SK-N-SH (cell line): Measurements from ENCODE around the gene MRPS34. TPM values are rescaled to one million over a fixed set of nuclear protein-coding genes. Genes with fewer than 3 reads are reported as not detected.

Source experiments
- CTCF ChIA-PET: fragments of 300-600, 350-600 bp; formaldehyde crosslinking; extraction: SDS; loops from one replicate; lab custom pipeline; 2021; lab: Yijun Ruan, JAX
- POLR2A ChIA-PET: fragments of 350-600 bp; sonication (Branson Sonifier 250); formaldehyde crosslinking; extraction: SDS; loops from one replicate; lab custom pipeline; 2020; ENCODE audit warnings: antibody characterized with exemption, inconsistent platforms; lab: Yijun Ruan, JAX
- DNase-seq: peaks from one replicate; pipeline ENCODE4 v3.0.0; 2012
- H2AFZ ChIP-seq: fragments of 200-600 bp; sonication (generic); 2 replicates; pipeline ENCODE4 v1.8.1; 2016; ENCODE audit warnings: antibody characterized with exemption, mild to moderate bottlenecking, low read depth
- H3F3A ChIP-seq: fragments of 200-600 bp; sonication (generic); replicated peaks from 2 replicates; pipeline ENCODE3; 2016; ENCODE audit warnings: antibody characterized with exemption, mild to moderate bottlenecking; ENCODE audit not compliant: insufficient read depth
- H3K27ac ChIP-seq, 2 experiments: fragments of 200-500 bp in 1 of 2; fragments of 200-600 bp in 1 of 2; sonication (Bioruptor generic) in 1 of 2; sonication (generic), shearing (Covaris generic) in 1 of 2; 2 replicates each; pipeline versions ENCODE4 v1.5.1 to v1.6.1; 2014 to 2016; ENCODE audit warnings: low read depth in 2 of 2, inconsistent platforms in 1 of 2, low read length in 1 of 2, mild to moderate bottlenecking in 1 of 2, mixed read lengths in 1 of 2
- H3K27me3 ChIP-seq: fragments of 200-600 bp; sonication (generic), shearing (Covaris generic); 2 replicates; pipeline ENCODE4 v1.6.1; 2016; ENCODE audit warnings: mixed run types; ENCODE audit not compliant: insufficient read depth
- H3K36me3 ChIP-seq, 2 experiments: fragments of 200-500 bp in 1 of 2; fragments of 200-600 bp in 1 of 2; sonication (Bioruptor generic) in 1 of 2; sonication (generic) in 1 of 2; replicated peaks in 1 of 2; 2 replicates each; pipeline versions ENCODE3 to v1.5.1; 2014 to 2016; ENCODE audit warnings: low read length in 1 of 2, mild to moderate bottlenecking in 1 of 2; ENCODE audit not compliant: insufficient read depth in 2 of 2, control insufficient read depth in 1 of 2
- H3K4me1 ChIP-seq, 2 experiments: fragments of 200-500 bp in 1 of 2; fragments of 200-600 bp in 1 of 2; sonication (Bioruptor generic) in 1 of 2; sonication (generic), shearing (Covaris generic) in 1 of 2; 2 replicates each; pipeline versions ENCODE4 v1.5.1 to v1.6.1; 2014 to 2016; ENCODE audit warnings: low read depth in 1 of 2, low read length in 1 of 2, mixed run types in 1 of 2; ENCODE audit not compliant: insufficient read depth in 2 of 2, control insufficient read depth in 1 of 2
- H3K4me2 ChIP-seq: fragments of 200-600 bp; sonication (generic), shearing (Covaris generic); 2 replicates; pipeline ENCODE4 v1.6.1; 2017; ENCODE audit warnings: mixed run types
- H3K4me3 ChIP-seq, 2 experiments: fragments of 200-500 bp in 1 of 2; fragments of 200-600 bp in 1 of 2; sonication (Bioruptor generic) in 1 of 2; sonication (generic), shearing (Covaris generic) in 1 of 2; 2 replicates each; pipeline versions ENCODE4 v1.5.1 to v1.8.1; 2014 to 2016; ENCODE audit warnings: low read depth in 2 of 2, inconsistent platforms in 1 of 2, low read length in 1 of 2, mild to moderate bottlenecking in 1 of 2, mixed read lengths in 1 of 2, moderate library complexity in 1 of 2
- H3K79me2 ChIP-seq: fragments of 200-600 bp; sonication (generic); 2 replicates; pipeline ENCODE4 v1.8.1; 2017; ENCODE audit warnings: mild to moderate bottlenecking; ENCODE audit not compliant: insufficient read depth
- H3K9ac ChIP-seq: fragments of 200-600 bp; sonication (generic); 2 replicates; pipeline ENCODE4 v1.6.1; 2017; ENCODE audit warnings: mixed run types
- H3K9me2 ChIP-seq: fragments of 200-600 bp; sonication (generic); 2 replicates; pipeline ENCODE4 v1.6.1; 2017; ENCODE audit warnings: mixed run types
- H3K9me3 ChIP-seq: fragments of 200-600 bp; sonication (generic); 2 replicates; pipeline ENCODE4 v1.6.1; 2017; ENCODE audit warnings: mixed run types, mild to moderate bottlenecking, moderate library complexity
- H4K20me1 ChIP-seq: fragments of 200-600 bp; sonication (generic); 2 replicates; pipeline ENCODE4 v1.6.1; 2017; ENCODE audit warnings: mild to moderate bottlenecking, mixed run types; ENCODE audit not compliant: insufficient read depth
- EP300 ChIP-seq, 2 experiments: IDR thresholded peaks; 2 replicates each; pipeline versions ENCODE4 v1.4.0 to v1.6.1; 2012; ENCODE audit warnings: borderline replicate concordance in 1 of 2, low read depth in 1 of 2, low read length in 1 of 2
- FOSL2 ChIP-seq: IDR thresholded peaks from 2 replicates; pipeline ENCODE4 v1.4.0; 2012; ENCODE audit warnings: low read depth, mild to moderate bottlenecking, moderate library complexity, borderline replicate concordance
- FOXJ3 ChIP-seq: sonication (generic); formaldehyde crosslinking; IDR thresholded peaks from 2 replicates; pipeline ENCODE4 v1.5.1; 2020; ENCODE audit warnings: mild to moderate bottlenecking, missing genetic modification reagents
- FOXM1 ChIP-seq: IDR thresholded peaks from 2 replicates; pipeline ENCODE4 v1.4.0; 2012; ENCODE audit warnings: low read depth, mild to moderate bottlenecking
- GATA2 ChIP-seq: sonication (generic); formaldehyde crosslinking; IDR thresholded peaks from 2 replicates; pipeline ENCODE4 v1.5.0; 2020; ENCODE audit warnings: mild to moderate bottlenecking, missing genetic modification reagents
- JUND ChIP-seq: IDR thresholded peaks from 2 replicates; pipeline ENCODE4 v1.4.0; 2012
- MAX ChIP-seq: IDR thresholded peaks from 2 replicates; pipeline ENCODE4 v1.4.0; 2012; ENCODE audit warnings: low read depth
- NRF1 ChIP-seq: IDR thresholded peaks from 2 replicates; pipeline ENCODE4 v1.6.1; 2012; ENCODE audit warnings: low read depth, mild to moderate bottlenecking, low read length
- PBX3 ChIP-seq: IDR thresholded peaks from 2 replicates; pipeline ENCODE4; 2012
- POLR2AphosphoS5 ChIP-seq: IDR thresholded peaks from 2 replicates; pipeline ENCODE4 v1.6.1; 2012; ENCODE audit warnings: low read depth, low read length
- RCOR1 ChIP-seq: fragments of 150-350 bp; IDR thresholded peaks from 2 replicates; pipeline ENCODE4 v1.6.1; 2017; ENCODE audit warnings: antibody characterized with exemption, low read length
- RFX5 ChIP-seq: IDR thresholded peaks from 2 replicates; pipeline ENCODE4 v1.6.1; 2012; ENCODE audit warnings: mild to moderate bottlenecking, improper control_type of control experiment, low read length
- SMC3 ChIP-seq: IDR thresholded peaks from 2 replicates; pipeline ENCODE4 v1.6.1; 2012; ENCODE audit warnings: low read depth, low read length, improper control_type of control experiment
- TEAD4 ChIP-seq: IDR thresholded peaks from 2 replicates; pipeline ENCODE4 v1.4.0; 2012; ENCODE audit warnings: mild to moderate bottlenecking, borderline replicate concordance; ENCODE audit not compliant: insufficient read depth
- USF1 ChIP-seq: IDR thresholded peaks from 2 replicates; pipeline ENCODE4 v1.4.0; 2012; ENCODE audit warnings: low read depth, borderline replicate concordance
- YY1 ChIP-seq: IDR thresholded peaks from 2 replicates; pipeline ENCODE4 v1.4.0; 2012; ENCODE audit warnings: low read depth, mild to moderate bottlenecking
- WGBS: methylation state at CpG from one replicate; pipeline ENCODE4 v1.1.6; 2017; ENCODE audit warnings: low lambda C conversion rate; 5-methylcytosine and 5-hydroxymethylcytosine counted together
- polyA plus RNA-seq, 3 experiments: library from polyadenylated mRNA; depleted of rRNA; stranded (reverse); fragments of >200 nt; gene quantifications; 2 replicates each; pipeline ENCODE4 v1.2.3, GENCODE V29; 2012
- TF ChIP-seq, protein P1 (sequence below): IDR thresholded peaks from 2 replicates; pipeline ENCODE4 v1.4.0; 2012; ENCODE audit warnings: low read depth, borderline replicate concordance
- TF ChIP-seq, protein P2 (sequence below): IDR thresholded peaks from 2 replicates; pipeline ENCODE4 v1.6.1; 2012; ENCODE audit warnings: mild to moderate bottlenecking, low read depth, low read length, moderate library complexity

The MRPS34 gene
- polyA plus RNA-seq, 1 of the 3 experiments (the other 2 are of a cell fraction): 156 TPM

- 95% methylated on average over 24 of the region's 42 CpGs for WGBS
- Histone ChIP-seq H3K9me3 (no peaks in the 10 kb centered on the region), H3K4me1 (peaks cover 0 to 19% of the 10 kb centered on the region in 2 experiments; a peak in 1 of 4 replicates), H3K4me3 (no peak overlapping the region), H3K27me3 (no peaks in the 10 kb centered on the region), H3K9me2 (no peaks in the 10 kb centered on the region), H4K20me1 (0 out of 2 replicates have a peak, but pooled peaks cover 5% of the 10 kb centered on the region), H3F3A (peaks cover 9% of the 10 kb centered on the region), H3K36me3 (peaks cover 6 to 65% of the 10 kb centered on the region in 2 experiments), H3K9ac (no peak overlapping the region), H2AFZ (no peak overlapping the region), H3K79me2 (peaks cover 5% of the 10 kb centered on the region; the same call in 1 of the 2 replicates), H3K4me2 (no peak overlapping the region), H3K27ac (no peak overlapping the region)
- POLR2A ChIA-PET: no interaction called here
- DNase-seq: no peak
- TF ChIP-seq, protein P1, sequence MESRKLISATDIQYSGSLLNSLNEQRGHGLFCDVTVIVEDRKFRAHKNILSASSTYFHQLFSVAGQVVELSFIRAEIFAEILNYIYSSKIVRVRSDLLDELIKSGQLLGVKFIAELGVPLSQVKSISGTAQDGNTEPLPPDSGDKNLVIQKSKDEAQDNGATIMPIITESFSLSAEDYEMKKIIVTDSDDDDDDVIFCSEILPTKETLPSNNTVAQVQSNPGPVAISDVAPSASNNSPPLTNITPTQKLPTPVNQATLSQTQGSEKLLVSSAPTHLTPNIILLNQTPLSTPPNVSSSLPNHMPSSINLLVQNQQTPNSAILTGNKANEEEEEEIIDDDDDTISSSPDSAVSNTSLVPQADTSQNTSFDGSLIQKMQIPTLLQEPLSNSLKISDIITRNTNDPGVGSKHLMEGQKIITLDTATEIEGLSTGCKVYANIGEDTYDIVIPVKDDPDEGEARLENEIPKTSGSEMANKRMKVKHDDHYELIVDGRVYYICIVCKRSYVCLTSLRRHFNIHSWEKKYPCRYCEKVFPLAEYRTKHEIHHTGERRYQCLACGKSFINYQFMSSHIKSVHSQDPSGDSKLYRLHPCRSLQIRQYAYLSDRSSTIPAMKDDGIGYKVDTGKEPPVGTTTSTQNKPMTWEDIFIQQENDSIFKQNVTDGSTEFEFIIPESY: no peak
- no peak for TF ChIP-seq GATA2 (CRISPR knock-in tag)
- no peak for TF ChIP-seq FOXM1
- TF ChIP-seq JUND: no peak
- no peak for TF ChIP-seq TEAD4
- TF ChIP-seq FOSL2: no peak
- no peak for TF ChIP-seq FOXJ3
- TF ChIP-seq RFX5: no peak
- TF ChIP-seq, protein P2, sequence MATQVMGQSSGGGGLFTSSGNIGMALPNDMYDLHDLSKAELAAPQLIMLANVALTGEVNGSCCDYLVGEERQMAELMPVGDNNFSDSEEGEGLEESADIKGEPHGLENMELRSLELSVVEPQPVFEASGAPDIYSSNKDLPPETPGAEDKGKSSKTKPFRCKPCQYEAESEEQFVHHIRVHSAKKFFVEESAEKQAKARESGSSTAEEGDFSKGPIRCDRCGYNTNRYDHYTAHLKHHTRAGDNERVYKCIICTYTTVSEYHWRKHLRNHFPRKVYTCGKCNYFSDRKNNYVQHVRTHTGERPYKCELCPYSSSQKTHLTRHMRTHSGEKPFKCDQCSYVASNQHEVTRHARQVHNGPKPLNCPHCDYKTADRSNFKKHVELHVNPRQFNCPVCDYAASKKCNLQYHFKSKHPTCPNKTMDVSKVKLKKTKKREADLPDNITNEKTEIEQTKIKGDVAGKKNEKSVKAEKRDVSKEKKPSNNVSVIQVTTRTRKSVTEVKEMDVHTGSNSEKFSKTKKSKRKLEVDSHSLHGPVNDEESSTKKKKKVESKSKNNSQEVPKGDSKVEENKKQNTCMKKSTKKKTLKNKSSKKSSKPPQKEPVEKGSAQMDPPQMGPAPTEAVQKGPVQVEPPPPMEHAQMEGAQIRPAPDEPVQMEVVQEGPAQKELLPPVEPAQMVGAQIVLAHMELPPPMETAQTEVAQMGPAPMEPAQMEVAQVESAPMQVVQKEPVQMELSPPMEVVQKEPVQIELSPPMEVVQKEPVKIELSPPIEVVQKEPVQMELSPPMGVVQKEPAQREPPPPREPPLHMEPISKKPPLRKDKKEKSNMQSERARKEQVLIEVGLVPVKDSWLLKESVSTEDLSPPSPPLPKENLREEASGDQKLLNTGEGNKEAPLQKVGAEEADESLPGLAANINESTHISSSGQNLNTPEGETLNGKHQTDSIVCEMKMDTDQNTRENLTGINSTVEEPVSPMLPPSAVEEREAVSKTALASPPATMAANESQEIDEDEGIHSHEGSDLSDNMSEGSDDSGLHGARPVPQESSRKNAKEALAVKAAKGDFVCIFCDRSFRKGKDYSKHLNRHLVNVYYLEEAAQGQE: no peak
- no peak for TF ChIP-seq MAX
- no peak for TF ChIP-seq USF1
- TF ChIP-seq YY1: no peak
- no peak for TF ChIP-seq EP300 (IDR thresholded peaks at IDR 0.05; ENCODE audit: borderline replicate concordance in 1 of 2, low read depth in 1 of 2, low read length in 1 of 2)
- TF ChIP-seq PBX3: no peak
- no peak for TF ChIP-seq NRF1
- no peak for TF ChIP-seq RCOR1
- TF ChIP-seq SMC3: no peak
- TF ChIP-seq POLR2AphosphoS5: no peak
- CTCF ChIA-PET: interaction anchor here (0.6 to 1.1 kb wide), 2 partner anchors 13 to 220 kb away, joined by 3 read pairs; no protein-coding TSS in a partner anchor
Observed at GRCh38 chr16:1767116-1767994, 5.6 kb downstream of the MRPS34 start.
